Fibroblast of lung (primary cell): Measurements from ENCODE around the gene REPS2. TPM values are rescaled to one million over a fixed set of nuclear protein-coding genes. Genes with fewer than 3 reads are reported as not detected.

Experiments used
- DNase-seq, 2 donors: peaks; one replicate each; pipeline versions ENCODE4 v3.0.0 to v3.0.0-alpha.2; 2010; ENCODE audit warnings: low read depth in 2 of 2
- H2AFZ ChIP-seq: 2 replicates; pipeline ENCODE4 v1.5.1; 2012; ENCODE audit warnings: low read length, control low read depth, inconsistent platforms
- H3K27ac ChIP-seq: 2 replicates; pipeline ENCODE4 v1.5.1; 2011; ENCODE audit warnings: low read length, control low read depth; ENCODE audit not compliant: insufficient read depth
- H3K27me3 ChIP-seq: 2 replicates; pipeline ENCODE4 v1.5.1; 2011; ENCODE audit warnings: mild to moderate bottlenecking, low read length; ENCODE audit not compliant: control insufficient read depth, insufficient read depth
- H3K36me3 ChIP-seq: 2 replicates; pipeline ENCODE4 v1.5.1; 2011; ENCODE audit warnings: low read length; ENCODE audit not compliant: control insufficient read depth, insufficient read depth
- H3K4me1 ChIP-seq: 2 replicates; pipeline ENCODE4 v1.5.1; 2011; ENCODE audit warnings: low read length; ENCODE audit not compliant: control insufficient read depth, insufficient read depth; ENCODE audit errors: extremely low read depth
- H3K4me2 ChIP-seq: 2 replicates; pipeline ENCODE4 v1.5.1; 2011; ENCODE audit warnings: low read length, control low read depth; ENCODE audit not compliant: insufficient read depth; ENCODE audit errors: extremely low read depth
- H3K4me3 ChIP-seq, 4 experiments: fragments of 200-600 bp in 1 of 4; sonication (generic) in 1 of 4; replicated peaks in 1 of 4; 2 replicates each; pipeline ENCODE4 v1.5.1; 2011 to 2016; ENCODE audit warnings: low read length in 4 of 4, low read depth in 3 of 4, mild to moderate bottlenecking in 3 of 4, control low read depth in 2 of 4, inconsistent platforms in 1 of 4, mixed read lengths in 1 of 4; ENCODE audit not compliant: insufficient read depth in 1 of 4; ENCODE audit errors: control extremely low read depth in 1 of 4
- H3K79me2 ChIP-seq: 2 replicates; pipeline ENCODE4 v1.5.1; 2012; ENCODE audit warnings: mild to moderate bottlenecking, low read length, inconsistent platforms; ENCODE audit not compliant: control insufficient read depth, insufficient read depth
- H3K9ac ChIP-seq: 2 replicates; pipeline ENCODE4 v1.5.1; 2011; ENCODE audit warnings: mild to moderate bottlenecking, low read length, control low read depth; ENCODE audit not compliant: insufficient read depth
- H3K9me3 ChIP-seq: 2 replicates; pipeline ENCODE4 v1.5.1; 2012; ENCODE audit warnings: low read depth, low read length; ENCODE audit not compliant: control insufficient read depth, insufficient read depth
- H4K20me1 ChIP-seq: 2 replicates; pipeline ENCODE4 v1.5.1; 2011; ENCODE audit warnings: low read length; ENCODE audit not compliant: control insufficient read depth, insufficient read depth; ENCODE audit errors: extremely low read depth
- CTCF ChIP-seq, 2 donors: IDR thresholded peaks in 1 of 2; conservative IDR thresholded peaks in 1 of 2; 1 replicate in 1 of 2; 2 replicates in 1 of 2; pipeline ENCODE4 v1.5.1; 2011 to 2012; ENCODE audit warnings: low read length in 2 of 2, control low read depth in 1 of 2, inconsistent platforms in 1 of 2, low read depth in 1 of 2, mild to moderate bottlenecking in 1 of 2
- EZH2 ChIP-seq: IDR thresholded peaks from 2 replicates; pipeline ENCODE4 v1.5.1; 2012; ENCODE audit warnings: low read length, control low read depth, mild to moderate bottlenecking; ENCODE audit errors: missing control alignments
- polyA plus RNA-seq, 2 donors: library from polyadenylated mRNA; depleted of rRNA in 1 of 2; stranded (reverse) in 1 of 2; unstranded in 1 of 2; fragments of >200 nt; gene quantifications; 2 replicates each; pipeline ENCODE4 v1.2.1, GENCODE V29; 2011 to 2012; ENCODE audit warnings: missing spikeins in 1 of 2
- total RNA-seq: library from RNA; depleted of rRNA; stranded (reverse); fragments of >200 nt; gene quantifications from 2 replicates; pipeline ENCODE4 v1.2.1, GENCODE V29; 2014

Gene REPS2
- total and polyA plus RNA-seq, 2 donors (not counting 1 experiment from before 2014, with no cell fraction given): 0.27 to 0.50 TPM

- DNase-seq: no peak
- H4K20me1 ChIP-seq: no peaks in the 10 kb centered on the region
- no peaks in the 10 kb centered on the region for H3K79me2 ChIP-seq
- H2AFZ ChIP-seq: no peak overlapping the region
- no peaks in the 10 kb centered on the region for H3K4me1 ChIP-seq
- no peak overlapping the region for H3K27ac ChIP-seq
- H3K4me3 ChIP-seq: no peak overlapping the region
- TF ChIP-seq EZH2 (no peak), CTCF (conservative IDR thresholded peaks at IDR 0.05 in 1 of 2, IDR thresholded peaks at IDR 0.05 in 1 of 2; ENCODE audit: low read depth in 1 of 2, low read length in 2 of 2) (no peak)
- H3K27me3 ChIP-seq: no peaks in the 10 kb centered on the region
- H3K9me3 ChIP-seq: no peaks in the 10 kb centered on the region
- H3K4me2 ChIP-seq: no peak overlapping the region
- no peaks in the 10 kb centered on the region for H3K36me3 ChIP-seq
- no peak overlapping the region for H3K9ac ChIP-seq
Observed at GRCh38 chrX:17065100-17065499, 118.6 kb downstream of the REPS2 start.

- Histone ChIP-seq H3K27ac (no peak overlapping the region), H4K20me1 (no peaks in the 10 kb centered on the region)
- TF ChIP-seq EZH2 (no peak), CTCF (conservative IDR thresholded peaks at IDR 0.05 in 1 of 2, IDR thresholded peaks at IDR 0.05 in 1 of 2; ENCODE audit: low read depth in 1 of 2, low read length in 2 of 2) (no peak)
Observed at GRCh38 chrX:17067534-17067933, 121.1 kb downstream of the REPS2 start.

GRCh38 chrX:17072301-17072700 lies 125.8 kb downstream of the REPS2 start:
- TF ChIP-seq EZH2 (no peak), CTCF (conservative IDR thresholded peaks at IDR 0.05 in 1 of 2, IDR thresholded peaks at IDR 0.05 in 1 of 2; ENCODE audit: low read depth in 1 of 2, low read length in 2 of 2) (no peak)
- Histone ChIP-seq H3K9ac (no peak overlapping the region), H2AFZ (no peak overlapping the region), H3K27ac (no peak overlapping the region), H4K20me1 (no peaks in the 10 kb centered on the region), H3K4me3 (no peak overlapping the region), H3K27me3 (no peaks in the 10 kb centered on the region), H3K79me2 (no peaks in the 10 kb centered on the region), H3K4me2 (no peak overlapping the region), H3K4me1 (no peaks in the 10 kb centered on the region), H3K36me3 (no peaks in the 10 kb centered on the region), H3K9me3 (no peaks in the 10 kb centered on the region)
- no peak for DNase-seq

More at GRCh38 chrX:17067534-17067933, 121.1 kb downstream of the REPS2 start:
- H3K79me2 ChIP-seq: no peaks in the 10 kb centered on the region
- no peak overlapping the region for H2AFZ ChIP-seq
- H3K4me3 ChIP-seq: no peak overlapping the region
- H3K4me1 ChIP-seq: no peaks in the 10 kb centered on the region
- no peaks in the 10 kb centered on the region for H3K27me3 ChIP-seq
- no peak overlapping the region for H3K9ac ChIP-seq
- no peak overlapping the region for H3K4me2 ChIP-seq
- H3K9me3 ChIP-seq: no peaks in the 10 kb centered on the region
- DNase-seq: no peak
- no peaks in the 10 kb centered on the region for H3K36me3 ChIP-seq
